Stomach smooth muscle (tissue), 2 donors: ENCODE data around the gene ZNF180.
A peak's percentile ranks its signal among the peaks of the same experiment; 100 is the strongest.

ENCODE experiments used
- H3K27ac ChIP-seq: one replicate; pipeline ENCODE4 v1.7.0; 2013; ENCODE audit warnings: mild to moderate bottlenecking, low read length, inconsistent platforms
- H3K27me3 ChIP-seq, 2 donors: one replicate each; pipeline ENCODE4 v1.7.0; 2013; ENCODE audit warnings: low read length in 2 of 2; ENCODE audit not compliant: insufficient read depth in 2 of 2, control insufficient read depth in 1 of 2
- H3K36me3 ChIP-seq, 2 donors: one replicate each; pipeline ENCODE4 v1.7.0; 2013; ENCODE audit warnings: low read length in 2 of 2; ENCODE audit not compliant: control insufficient read depth in 2 of 2, insufficient read depth in 2 of 2
- H3K4me1 ChIP-seq: one replicate; pipeline ENCODE4 v1.7.0; 2013; ENCODE audit warnings: low read length; ENCODE audit not compliant: control insufficient read depth, insufficient read depth
- H3K4me3 ChIP-seq, 2 donors: one replicate each; pipeline ENCODE4 v1.7.0; 2013; ENCODE audit warnings: low read length in 2 of 2
- H3K9ac ChIP-seq, 2 donors: one replicate each; pipeline ENCODE4 v1.7.0; 2013; ENCODE audit warnings: low read length in 2 of 2, mild to moderate bottlenecking in 1 of 2
- H3K9me3 ChIP-seq, 2 donors: one replicate each; pipeline ENCODE4 v1.7.0; 2013; ENCODE audit warnings: low read length in 2 of 2; ENCODE audit not compliant: control insufficient read depth in 2 of 2
- donor health status: healthy.
- donor health status: Pancreatic carcinoma.

Gene ZNF180

GRCh38 chr19:44447916-44448674 lies 52.2 kb downstream of the ZNF180 start, which contains the start of gene ZNF229:
Gene ZNF229, minus strand, starts transcription at chr19:44448472. Its CDS starts 5,625 bp downstream, at chr19:44442847.
- Histone ChIP-seq H3K36me3 (peaks cover 18 to 25% of the 10 kb centered on the region in 2 donors), H3K9me3 (peaks cover 23 to 27% of the 10 kb centered on the region in 2 donors), H3K4me1 (peaks cover 8% of the 10 kb centered on the region), H3K27me3 (no peaks in the 10 kb centered on the region), H3K4me3 (peak within 1 kb of the TSS; percentile 92 to 95), H3K9ac (peak within 1 kb of the TSS; percentile 62 to 70), H3K27ac (no peak within 1 kb of the TSS)

GRCh38 chr19:44438441-44438840 lies 61.9 kb downstream of the ZNF180 start:
- no peak overlapping the region for H3K4me3 ChIP-seq
- no peak overlapping the region for H3K9ac ChIP-seq
- H3K36me3 ChIP-seq, result peaks cover 43 to 50% of the 10 kb centered on the region in 2 donors
- peaks cover 44 to 53% of the 10 kb centered on the region in 2 donors for H3K9me3 ChIP-seq
- H3K4me1 ChIP-seq, result no peaks in the 10 kb centered on the region
- no peak overlapping the region for H3K27ac ChIP-seq
- H3K27me3 ChIP-seq, result no peaks in the 10 kb centered on the region

- H3K27ac ChIP-seq, result no peak overlapping the region
- H3K27me3 ChIP-seq, result no peaks in the 10 kb centered on the region
- H3K4me1 ChIP-seq, result no peaks in the 10 kb centered on the region
- H3K4me3 ChIP-seq, result peak overlapping the region in 1 of 2 donors; percentile 31
- H3K9ac ChIP-seq, result no peak overlapping the region
- H3K36me3 ChIP-seq, result peaks cover 45 to 52% of the 10 kb centered on the region in 2 donors
- peaks cover 51 to 64% of the 10 kb centered on the region in 2 donors for H3K9me3 ChIP-seq
These were observed 64.9 kb downstream of the ZNF180 start for GRCh38 chr19:44435441-44435840.

- peaks cover 71 to 76% of the 10 kb centered on the region in 2 donors for H3K9me3 ChIP-seq
- no peak overlapping the region for H3K27ac ChIP-seq
- H3K4me3 ChIP-seq, result no peak overlapping the region
- no peaks in the 10 kb centered on the region for H3K4me1 ChIP-seq
- H3K36me3 ChIP-seq, result peaks cover 55 to 63% of the 10 kb centered on the region in 2 donors
- no peak overlapping the region for H3K9ac ChIP-seq
- H3K27me3 ChIP-seq, result no peaks in the 10 kb centered on the region
These were observed 69.4 kb downstream of the ZNF180 start for GRCh38 chr19:44430956-44431355.
